ENCODE results near the gene CEP19. TPM values are rescaled to one million over a fixed set of nuclear protein-coding genes. Genes with fewer than 3 reads are reported as not detected.

Gene CEP19
- polyA plus RNA-seq, 3 donors from 2014 or later = 2.3 to 3.3 (median 2.3) TPM

GRCh38 chr3:196667056-196667825, 44.8 kb downstream of the CEP19 start:
- peaks cover 0 to 13% (median 4%) of the 10 kb centered on the region in 3 donors for H3K36me3 Mint-ChIP-seq

DNA sequence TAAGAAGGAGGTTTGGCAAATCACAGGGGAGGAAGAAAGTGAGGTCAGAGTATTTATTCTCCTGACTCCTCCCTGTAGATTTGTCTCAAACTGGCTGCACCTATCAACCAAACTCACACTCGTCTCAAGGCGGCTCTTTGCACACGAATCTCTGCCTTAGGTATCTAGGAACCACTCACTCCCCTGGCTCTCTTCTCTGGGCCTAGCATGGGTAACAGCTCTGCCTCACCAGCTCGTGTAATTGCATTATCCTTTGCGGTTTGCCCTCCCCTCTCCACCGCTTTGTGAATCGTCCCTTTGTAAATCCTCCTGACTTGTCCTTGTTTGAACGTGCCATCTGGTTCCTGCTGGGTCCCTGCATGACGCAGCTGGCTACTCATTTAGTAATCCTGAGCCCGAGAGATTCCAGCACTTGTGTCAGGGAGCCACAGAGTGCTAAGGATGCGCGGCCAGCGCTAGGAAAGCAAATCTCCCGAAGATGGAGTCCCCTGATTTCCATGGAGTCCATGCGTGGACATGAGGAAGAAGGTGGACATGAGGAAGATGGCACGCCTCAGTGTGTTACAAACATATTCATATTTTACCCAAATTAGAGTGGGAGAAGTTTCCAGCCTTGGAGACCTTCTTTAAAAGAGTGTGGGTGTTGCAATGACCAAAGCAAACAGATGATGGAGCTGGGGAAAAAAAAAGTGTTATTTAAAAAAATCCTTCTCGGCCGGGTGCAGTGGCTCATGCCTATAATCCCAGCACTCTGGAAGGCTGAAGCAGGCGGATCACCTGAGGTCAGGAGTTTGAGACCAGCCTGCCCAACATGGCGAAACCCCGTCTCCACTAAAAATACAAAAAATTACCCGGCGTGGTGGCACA, 45.8 kb downstream of the CEP19 start:
- no peak overlapping the region for H3K4me3 Mint-ChIP-seq
- peaks cover 0 to 6% (median 0%) of the 10 kb centered on the region in 3 donors for H3K27me3 Mint-ChIP-seq (ENCODE audit: low read depth in 3 of 3)
- H3K36me3 Mint-ChIP-seq = peaks cover 0 to 17% (median 4%) of the 10 kb centered on the region in 3 donors
- H3K27ac Mint-ChIP-seq = peak overlapping the region in 5 of 6 donors; percentile 33 to 85 (median 71)
- peaks cover 29 to 32% of the 10 kb centered on the region in 2 donors for H3K4me1 Mint-ChIP-seq
- DNase-seq = no peak
- no peaks in the 10 kb centered on the region for H3K9me3 Mint-ChIP-seq

More at GRCh38 chr3:196667056-196667825, 44.8 kb downstream of the CEP19 start:
- Mint-ChIP-seq H3K9me3 (no peaks in the 10 kb centered on the region), H3K27me3 (ENCODE audit: low read depth in 3 of 3) (peaks cover 0 to 6% (median 0%) of the 10 kb centered on the region in 3 donors), H3K4me1 (peaks cover 29 to 35% of the 10 kb centered on the region in 2 donors), H3K4me3 (no peak overlapping the region), H3K27ac (peak overlapping the region in 5 of 6 donors; percentile 10 to 80 (median 67))
- no peak for DNase-seq

- DNase-seq = no peak
- peaks cover 3 to 32% (median 4%) of the 10 kb centered on the region in 3 donors for H3K36me3 Mint-ChIP-seq
- peaks cover 0 to 6% (median 0%) of the 10 kb centered on the region in 3 donors for H3K27me3 Mint-ChIP-seq (ENCODE audit: low read depth in 3 of 3)
- H3K4me3 Mint-ChIP-seq = no peak overlapping the region
- no peaks in the 10 kb centered on the region for H3K9me3 Mint-ChIP-seq
- H3K27ac Mint-ChIP-seq = peak overlapping the region; percentile 35 to 82 (median 65)
- H3K4me1 Mint-ChIP-seq = peaks cover 23 to 25% of the 10 kb centered on the region in 2 donors
These were observed 49.1 kb downstream of the CEP19 start for GRCh38 chr3:196662711-196663571.

- H3K4me1 Mint-ChIP-seq = peaks cover 24 to 26% of the 10 kb centered on the region in 2 donors
- H3K4me3 Mint-ChIP-seq = no peak overlapping the region
- H3K27ac Mint-ChIP-seq = peak overlapping the region in 2 of 6 donors; percentile 16 to 45
- H3K27me3 Mint-ChIP-seq (ENCODE audit: low read depth in 3 of 3) = peaks cover 0 to 1% (median 0%) of the 10 kb centered on the region in 3 donors
- H3K9me3 Mint-ChIP-seq = no peaks in the 10 kb centered on the region
- peaks cover 4 to 41% (median 5%) of the 10 kb centered on the region in 3 donors for H3K36me3 Mint-ChIP-seq
- no peak for DNase-seq
These were observed 50.0 kb downstream of the CEP19 start for GRCh38 chr3:196662033-196662432.

- H3K4me1 Mint-ChIP-seq = peaks cover 30% of the 10 kb centered on the region in 2 donors
These were observed 50.6 kb downstream of the CEP19 start for GRCh38 chr3:196661400-196661799.

GRCh38 chr3:196660381-196661166, 51.5 kb downstream of the CEP19 start:
- no peaks in the 10 kb centered on the region for H3K27me3 Mint-ChIP-seq (ENCODE audit: low read depth in 3 of 3)
- no peak overlapping the region for H3K27ac Mint-ChIP-seq
- H3K4me3 Mint-ChIP-seq = no peak overlapping the region
- peaks cover 11 to 41% (median 12%) of the 10 kb centered on the region in 3 donors for H3K36me3 Mint-ChIP-seq
- H3K4me1 Mint-ChIP-seq = peaks cover 31 to 34% of the 10 kb centered on the region in 2 donors
- no peaks in the 10 kb centered on the region for H3K9me3 Mint-ChIP-seq
- no peak for DNase-seq

More at GRCh38 chr3:196661400-196661799, 50.6 kb downstream of the CEP19 start:
- no peaks in the 10 kb centered on the region for H3K9me3 Mint-ChIP-seq
- peak overlapping the region in 1 of 6 donors; percentile 11 for H3K27ac Mint-ChIP-seq
- peaks cover 0 to 1% (median 0%) of the 10 kb centered on the region in 3 donors for H3K27me3 Mint-ChIP-seq (ENCODE audit: low read depth in 3 of 3)
- DNase-seq = no peak
- H3K36me3 Mint-ChIP-seq = peaks cover 7 to 44% (median 8%) of the 10 kb centered on the region in 3 donors
- H3K4me3 Mint-ChIP-seq = no peak overlapping the region

DNA sequence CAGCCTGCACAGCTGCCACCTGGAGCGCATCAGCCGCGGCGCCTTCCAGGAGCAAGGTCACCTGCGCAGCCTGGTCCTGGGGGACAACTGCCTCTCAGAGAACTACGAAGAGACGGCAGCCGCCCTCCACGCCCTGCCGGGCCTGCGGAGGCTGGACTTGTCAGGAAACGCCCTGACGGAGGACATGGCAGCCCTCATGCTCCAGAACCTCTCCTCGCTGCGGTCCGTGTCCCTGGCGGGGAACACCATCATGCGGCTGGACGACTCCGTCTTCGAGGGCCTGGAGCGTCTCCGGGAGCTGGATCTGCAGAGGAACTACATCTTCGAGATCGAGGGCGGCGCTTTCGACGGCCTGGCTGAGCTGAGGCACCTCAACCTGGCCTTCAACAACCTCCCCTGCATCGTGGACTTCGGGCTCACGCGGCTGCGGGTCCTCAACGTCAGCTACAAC, 52.1 kb downstream of the CEP19 start:
- no peaks in the 10 kb centered on the region for H3K9me3 Mint-ChIP-seq
- H3K4me1 Mint-ChIP-seq = peaks cover 33% of the 10 kb centered on the region in 2 donors
- H3K36me3 Mint-ChIP-seq = peaks cover 12 to 43% (median 14%) of the 10 kb centered on the region in 3 donors
- no peak overlapping the region for H3K4me3 Mint-ChIP-seq
- H3K27ac Mint-ChIP-seq = no peak overlapping the region
- DNase-seq = no peak
- H3K27me3 Mint-ChIP-seq (ENCODE audit: low read depth in 3 of 3) = no peaks in the 10 kb centered on the region

Other genes starting within 250 kb of the CEP19 start
- 10 to 100 TPM in 2 of 3 donors, 1 to 10 TPM in 1; 7.6 to 23.9 (median 12.0) TPM for gene RNF168, start 208.5 kb downstream of the CEP19 start, polyA plus RNA-seq
- gene SMCO1, start 196.9 kb downstream of the CEP19 start, polyA plus RNA-seq = not detected
- gene WDR53, start 143.7 kb downstream of the CEP19 start, polyA plus RNA-seq = 10 to 100 TPM; 11.2 to 28.6 (median 14.8) TPM
- 1 to 10 TPM; 2.6 to 6.6 (median 3.3) TPM for gene FBXO45, start 143.6 kb downstream of the CEP19 start, polyA plus RNA-seq
- 10 to 100 TPM in 1 of 3 donors, 1 to 10 TPM in 2; 6.3 to 14.1 (median 8.0) TPM for gene NRROS, start 72.6 kb downstream of the CEP19 start, polyA plus RNA-seq
- 10 to 100 TPM; 38.3 to 55.6 (median 42.6) TPM for gene PIGX, start 127 bp upstream of the CEP19 start, polyA plus RNA-seq
- 10 to 100 TPM; 20.2 to 34.1 (median 21.7) TPM for gene PAK2, start 27.6 kb upstream of the CEP19 start, polyA plus RNA-seq
- gene SENP5, start 155.7 kb upstream of the CEP19 start, polyA plus RNA-seq = 10 to 100 TPM in 1 of 3 donors, 1 to 10 TPM in 2; 8.2 to 12.7 (median 8.3) TPM
- gene NCBP2, start 230.3 kb upstream of the CEP19 start, polyA plus RNA-seq = 10 to 100 TPM; 28.4 to 57.2 (median 36.5) TPM